Renal pelvis (tissue), 12 donors: ENCODE data around the gene MFAP2. TPM values are rescaled to one million over a fixed set of nuclear protein-coding genes. Genes with fewer than 3 reads are reported as not detected.

Source experiments
- DNase-seq: peaks from one replicate; pipeline ENCODE4 v3.0.0-alpha.2; 2013
- long read RNA-seq, 16 experiments: transcript quantifications; one replicate each; lab custom pipeline, GENCODE V29; 2026
- polyA plus RNA-seq, 3 donors: library from polyadenylated mRNA; unstranded; fragments of 120-200 nt; gene quantifications; one replicate each; pipeline ENCODE4 v1.2.1, GENCODE V29; 2013; ENCODE audit not compliant: insufficient read length in 3 of 3

Gene MFAP2, protein sequence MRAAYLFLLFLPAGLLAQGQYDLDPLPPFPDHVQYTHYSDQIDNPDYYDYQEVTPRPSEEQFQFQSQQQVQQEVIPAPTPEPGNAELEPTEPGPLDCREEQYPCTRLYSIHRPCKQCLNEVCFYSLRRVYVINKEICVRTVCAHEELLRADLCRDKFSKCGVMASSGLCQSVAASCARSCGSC
- 100 to 1,000 TPM; 161 to 233 (median 230) TPM for polyA plus RNA-seq
- long read RNA-seq, donor 1, transcript MFAP2-202 (9 exons, 1,260 nt): major isoform, 70 of 176 reads
- long read RNA-seq, donor 1, partial matches to known transcripts: 45 of 176 reads
- long read RNA-seq, donor 1, other reads (novel, unspliced or antisense): 56 of 176 reads
- long read RNA-seq, donor 2, transcript MFAP2-202 (9 exons, 1,260 nt): major isoform, 62 of 150 reads
- long read RNA-seq, donor 2, partial matches to known transcripts: 36 of 150 reads
- long read RNA-seq, donor 2, other reads (novel, unspliced or antisense): 51 of 150 reads
- long read RNA-seq, donor 3, transcript MFAP2-201 (8 exons, 970 nt): minor isoform, 6 of 186 reads
- long read RNA-seq, donor 3, transcript MFAP2-202 (9 exons, 1,260 nt): major isoform, 82 of 186 reads
- long read RNA-seq, donor 3, partial matches to known transcripts: 55 of 186 reads
- long read RNA-seq, donor 3, other reads (novel, unspliced or antisense): 43 of 186 reads
- long read RNA-seq, donor 4, transcript MFAP2-202 (9 exons, 1,260 nt): major isoform, 70 of 166 reads
- long read RNA-seq, donor 4, partial matches to known transcripts: 47 of 166 reads
- long read RNA-seq, donor 4, other reads (novel, unspliced or antisense): 45 of 166 reads
- long read RNA-seq, donor 5, transcript MFAP2-202 (9 exons, 1,260 nt): major isoform, 36 of 67 reads
- long read RNA-seq, donor 5, partial matches to known transcripts: 25 of 67 reads
- long read RNA-seq, donor 5, other reads (novel, unspliced or antisense): 6 of 67 reads
- long read RNA-seq, donor 6, transcript MFAP2-202 (9 exons, 1,260 nt): major isoform, 50 of 118 reads
- long read RNA-seq, donor 6, partial matches to known transcripts: 37 of 118 reads
- long read RNA-seq, donor 6, other reads (novel, unspliced or antisense): 29 of 118 reads
- long read RNA-seq, donor 7, transcript MFAP2-202 (9 exons, 1,260 nt): major isoform, 93 of 251 reads
- long read RNA-seq, donor 7, partial matches to known transcripts: 119 of 251 reads
- long read RNA-seq, donor 7, other reads (novel, unspliced or antisense): 35 of 251 reads
- long read RNA-seq, donor 8, transcript MFAP2-202 (9 exons, 1,260 nt): major isoform, 90 of 223 reads
- long read RNA-seq, donor 8, transcript MFAP2-201 (8 exons, 970 nt): minor isoform, 5 of 223 reads
- long read RNA-seq, donor 8, partial matches to known transcripts: 74 of 223 reads
- long read RNA-seq, donor 8, other reads (novel, unspliced or antisense): 54 of 223 reads
- long read RNA-seq, donor 9, transcript MFAP2-202 (9 exons, 1,260 nt): major isoform, 101 of 202 reads
- long read RNA-seq, donor 9, partial matches to known transcripts: 56 of 202 reads
- long read RNA-seq, donor 9, other reads (novel, unspliced or antisense): 43 of 202 reads
- long read RNA-seq, donor 10, transcript MFAP2-202 (9 exons, 1,260 nt): major isoform, 61 of 131 reads
- long read RNA-seq, donor 10, partial matches to known transcripts: 39 of 131 reads
- long read RNA-seq, donor 10, other reads (novel, unspliced or antisense): 29 of 131 reads
- long read RNA-seq, donor 11, transcript MFAP2-202 (9 exons, 1,260 nt): major isoform, 50 of 154 reads
- long read RNA-seq, donor 11, partial matches to known transcripts: 85 of 154 reads
- long read RNA-seq, donor 11, other reads (novel, unspliced or antisense): 19 of 154 reads
- long read RNA-seq, donor 12, transcript MFAP2-202 (9 exons, 1,260 nt): major isoform, 78 of 137 reads
- long read RNA-seq, donor 12, transcript MFAP2-201 (8 exons, 970 nt): minor isoform, 5 of 137 reads
- long read RNA-seq, donor 12, partial matches to known transcripts: 16 of 137 reads
- long read RNA-seq, donor 12, other reads (novel, unspliced or antisense): 38 of 137 reads
- long read RNA-seq, donor 13, transcript MFAP2-202 (9 exons, 1,260 nt): major isoform, 30 of 89 reads
- long read RNA-seq, donor 13, partial matches to known transcripts: 39 of 89 reads
- long read RNA-seq, donor 13, other reads (novel, unspliced or antisense): 19 of 89 reads
- long read RNA-seq, donor 14: 0 reads
- long read RNA-seq, donor 15, transcript MFAP2-202 (9 exons, 1,260 nt): major isoform, 89 of 225 reads
- long read RNA-seq, donor 15, partial matches to known transcripts: 65 of 225 reads
- long read RNA-seq, donor 15, other reads (novel, unspliced or antisense): 67 of 225 reads
- long read RNA-seq, donor 16, transcript MFAP2-202 (9 exons, 1,260 nt): major isoform, 100 of 246 reads
- long read RNA-seq, donor 16, partial matches to known transcripts: 94 of 246 reads
- long read RNA-seq, donor 16, other reads (novel, unspliced or antisense): 48 of 246 reads

DNA sequence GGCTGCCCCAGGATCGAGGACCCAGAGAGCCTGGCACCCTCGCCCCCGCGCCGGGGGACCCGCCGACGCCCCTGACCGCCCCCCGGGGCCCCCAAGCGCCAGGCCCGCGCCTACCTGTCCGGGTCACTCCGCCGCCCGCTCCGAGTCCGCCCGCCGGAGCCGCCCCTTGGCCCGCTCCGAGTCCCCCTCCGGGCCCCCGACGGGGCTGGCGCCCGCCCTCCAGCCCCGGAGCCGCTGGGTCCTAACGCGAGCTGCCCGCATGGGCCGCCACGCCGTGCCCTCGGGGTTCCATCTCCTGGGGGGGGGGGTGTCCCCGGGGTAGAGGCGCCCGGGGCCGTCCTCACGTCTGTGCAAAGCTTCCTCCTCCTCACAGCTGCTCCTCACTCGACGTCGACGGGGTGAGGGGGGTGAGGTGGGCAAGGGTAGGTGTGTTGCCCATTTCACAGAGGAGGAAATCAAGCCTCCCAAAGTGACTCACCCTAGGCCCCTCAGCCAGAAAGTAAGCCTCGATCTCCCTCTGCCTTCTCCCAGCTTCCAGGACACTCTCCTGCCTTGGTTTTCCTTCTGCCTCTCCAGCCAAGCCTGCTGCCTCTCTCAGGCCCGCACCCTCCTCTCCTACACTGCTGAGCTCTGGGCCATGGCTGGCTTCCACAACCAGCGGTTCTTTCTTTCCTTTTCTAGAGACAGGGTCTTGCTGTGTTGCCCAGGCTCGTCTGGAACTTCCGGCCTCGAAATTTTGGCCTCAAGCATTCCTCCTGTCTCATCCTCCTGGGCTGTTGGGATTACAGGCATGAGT, at the start of gene MFAP2:
TSS of gene MFAP2 (minus strand) at position 148 of the 796 bp plus-strand sequence. CDS start 2,347 bp downstream, outside the sequence.
- DNase-seq: no peak

DNA sequence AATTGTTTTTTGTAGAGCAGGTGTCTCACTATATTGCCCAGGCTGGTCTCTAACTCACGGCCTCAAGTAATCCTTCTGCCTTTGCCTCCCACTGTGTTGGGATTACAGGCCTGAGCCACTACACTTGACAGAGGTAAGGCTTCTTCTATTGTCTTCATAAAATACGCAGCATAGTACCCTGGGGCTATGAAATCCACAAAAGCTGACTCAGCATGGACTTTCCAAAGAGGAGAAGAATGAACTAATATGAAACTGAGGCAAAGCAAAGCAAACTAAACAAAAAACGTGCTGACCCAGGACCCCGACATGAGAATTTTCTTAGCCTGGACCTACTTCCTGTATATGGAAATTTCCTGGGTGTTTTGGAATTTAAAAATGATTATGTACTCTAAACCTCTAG, 49.8 kb upstream of the MFAP2 start:
- DNase-seq: no peak

DNA sequence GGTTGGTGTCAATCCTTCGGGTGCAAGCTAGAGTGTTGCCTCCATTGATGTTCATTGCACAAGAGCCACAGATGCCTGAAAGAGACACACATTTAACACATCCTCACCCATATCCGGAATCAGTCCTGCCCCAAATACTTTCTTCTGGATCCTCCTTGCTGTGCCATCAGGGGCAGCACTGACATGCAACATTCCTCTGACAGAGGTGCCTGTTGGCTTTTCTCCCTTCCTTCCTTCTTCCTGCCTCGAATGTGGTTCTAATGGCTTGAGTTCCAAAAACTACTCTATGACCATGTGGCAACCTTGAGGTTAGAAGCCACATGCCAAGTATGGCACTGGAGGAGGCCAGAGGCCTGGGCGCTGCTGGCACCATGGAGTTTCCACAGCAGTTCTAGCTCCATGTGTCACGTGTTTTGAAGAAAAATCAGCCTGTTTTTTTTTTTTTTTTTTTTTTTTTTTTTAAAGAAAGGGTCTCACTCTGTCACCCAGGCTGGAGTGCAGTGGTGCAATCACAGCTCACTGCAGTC, 48.3 kb upstream of the MFAP2 start:
- no peak for DNase-seq

DNA sequence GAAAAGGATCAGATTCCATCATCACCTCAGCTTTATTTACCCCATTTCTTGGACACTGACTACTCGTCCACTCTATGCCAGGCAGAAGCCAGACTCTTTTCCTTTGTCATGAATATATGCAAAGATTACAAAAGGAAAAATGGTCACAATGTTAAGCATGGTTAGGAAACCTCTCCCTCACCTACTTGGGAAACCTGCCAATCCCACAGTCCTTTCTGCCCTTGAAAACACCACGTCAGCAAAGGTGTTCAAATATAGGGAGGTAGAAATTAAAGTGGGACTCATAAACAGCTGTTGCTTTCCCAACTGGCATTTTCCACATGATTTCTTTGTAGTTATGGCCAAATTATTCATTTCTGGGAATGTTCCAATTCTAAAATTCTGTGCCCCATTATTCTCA, 47.5 kb upstream of the MFAP2 start:
- DNase-seq: no peak

DNA sequence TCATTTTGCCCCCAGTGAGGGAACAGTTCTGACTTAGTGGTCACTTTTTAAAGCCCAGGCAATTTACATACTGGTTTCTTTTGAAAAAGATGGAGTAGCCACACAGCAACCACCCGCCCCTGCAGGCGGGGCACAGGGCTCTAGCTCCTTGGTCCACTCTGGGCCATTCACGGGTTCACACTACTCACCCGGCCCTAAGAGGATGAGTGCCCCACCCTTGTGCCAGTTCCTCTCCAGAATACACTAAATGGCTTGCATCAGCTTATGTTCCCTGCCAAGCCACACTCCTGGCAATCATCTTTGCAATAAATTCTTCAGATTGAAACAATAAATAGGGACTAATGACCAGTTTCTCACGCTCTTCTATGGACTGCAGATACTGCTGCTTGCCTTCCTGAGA, 47.0 kb upstream of the MFAP2 start:
- DNase-seq: no peak

DNA sequence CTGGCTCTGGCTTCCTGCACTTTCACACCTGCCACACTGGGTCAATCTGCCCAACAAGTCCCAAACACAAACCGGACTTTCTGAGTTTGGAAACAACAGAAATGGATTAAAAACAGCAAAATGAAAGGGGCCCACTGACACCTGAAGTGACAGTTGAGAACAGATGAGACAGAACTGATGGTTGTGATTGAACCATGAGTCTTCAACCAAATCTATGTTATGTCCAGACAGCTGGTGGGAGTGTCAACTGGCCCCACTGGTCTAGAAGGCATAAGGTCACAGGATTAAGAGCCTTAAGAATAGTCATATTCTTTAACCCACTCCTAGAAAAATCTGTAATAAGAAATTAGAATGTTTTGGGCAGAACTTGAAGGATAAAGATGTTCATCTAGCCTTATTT, 44.3 kb upstream of the MFAP2 start:
- no peak for DNase-seq

DNA sequence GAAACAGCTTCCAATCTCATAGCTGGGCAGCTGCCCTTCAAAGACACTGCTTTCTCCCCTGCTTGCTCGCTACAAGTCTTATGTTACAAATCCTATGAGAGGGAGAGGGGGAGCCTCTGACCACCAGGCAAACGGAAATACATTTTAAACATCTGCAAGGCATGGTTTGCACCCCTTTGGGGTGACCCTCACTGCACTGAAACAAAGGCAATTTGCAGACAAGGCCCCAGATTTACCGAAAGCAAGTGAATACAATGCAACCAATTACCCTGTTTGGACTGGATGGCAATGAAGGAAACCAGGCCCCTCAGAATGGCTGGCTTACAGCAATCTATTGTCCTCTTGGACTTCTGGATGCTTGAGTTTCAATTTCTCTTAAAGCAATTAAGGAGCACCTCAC, 43.2 kb upstream of the MFAP2 start:
- DNase-seq: no peak

DNA sequence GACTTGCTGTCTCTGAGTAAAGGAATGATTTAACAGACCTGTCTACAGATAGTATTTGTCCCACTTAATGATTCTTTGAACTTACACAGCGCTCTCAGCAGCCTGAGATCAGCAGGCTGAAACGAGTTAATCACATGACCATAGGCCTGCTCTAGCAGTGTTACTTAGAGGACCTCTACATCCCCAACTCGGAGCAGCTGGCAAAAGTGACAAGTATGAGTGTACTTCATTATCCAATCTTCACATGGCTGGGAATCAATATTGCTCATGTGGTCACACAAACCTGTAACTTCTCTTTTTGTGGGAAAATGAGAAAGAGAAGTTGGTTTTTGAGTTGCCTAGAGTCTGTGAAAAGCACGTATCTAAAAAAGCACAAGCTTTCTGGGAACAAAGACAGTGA, 42.7 kb upstream of the MFAP2 start:
- no peak for DNase-seq

DNA sequence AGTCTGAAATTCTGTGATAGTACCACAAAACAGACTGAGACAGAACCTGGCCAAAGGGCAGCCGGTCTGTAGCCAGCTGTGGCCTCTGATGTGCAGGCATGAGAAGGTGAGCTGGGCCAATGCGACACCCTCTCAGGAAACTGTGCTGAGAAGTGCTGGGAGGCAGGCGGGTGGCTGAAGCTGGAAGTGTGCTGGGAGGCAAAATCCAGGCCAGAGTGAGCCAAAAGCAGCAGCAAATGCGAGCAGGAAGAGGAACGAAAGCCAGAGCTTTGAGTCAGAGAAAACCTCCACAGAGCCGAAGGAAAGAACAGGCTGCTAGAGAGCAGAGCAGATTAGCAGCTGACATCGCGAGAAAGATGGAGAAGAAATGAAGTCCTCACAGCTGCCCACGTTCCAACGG, 41.5 kb upstream of the MFAP2 start:
- DNase-seq: no peak

DNA sequence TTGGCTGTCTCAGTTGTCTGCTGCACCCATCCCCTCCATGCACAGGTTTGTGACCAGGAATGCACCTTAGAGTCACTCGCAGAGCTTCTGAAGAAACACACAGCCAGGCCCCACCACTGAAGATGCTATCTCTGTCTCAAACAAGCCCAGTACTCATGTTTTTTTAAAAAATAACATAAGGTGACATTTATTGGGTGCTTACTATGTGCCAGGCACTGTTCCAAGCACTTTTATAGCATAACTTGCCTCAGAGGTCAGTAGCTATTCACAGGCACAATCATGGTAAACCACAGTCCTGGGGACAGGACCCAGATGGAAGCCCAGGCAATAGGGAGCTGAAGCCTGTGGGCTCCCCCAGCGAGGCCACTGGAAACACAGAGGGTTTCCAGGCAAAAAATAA, 40.1 kb upstream of the MFAP2 start:
- no peak for DNase-seq

DNA sequence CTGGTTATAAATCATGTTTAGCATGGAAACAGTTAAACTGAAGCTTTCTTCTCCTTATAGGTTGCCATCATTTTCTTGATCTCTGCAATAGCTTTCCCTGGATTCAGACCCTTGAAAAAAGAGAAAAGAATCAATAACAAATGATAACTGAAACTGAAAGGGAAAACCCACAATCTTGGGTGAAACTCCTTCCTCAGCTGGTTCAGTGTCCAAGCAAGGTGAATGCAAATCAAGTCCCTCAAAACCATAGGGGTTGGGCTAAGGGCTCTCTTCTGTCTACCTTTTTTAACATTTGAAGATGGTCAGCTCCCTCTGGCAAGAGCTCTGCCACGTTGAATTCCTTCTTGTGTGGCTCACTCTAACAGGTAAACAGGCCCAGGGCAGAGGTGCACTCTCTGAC, 38.4 kb upstream of the MFAP2 start:
- no peak for DNase-seq

DNA sequence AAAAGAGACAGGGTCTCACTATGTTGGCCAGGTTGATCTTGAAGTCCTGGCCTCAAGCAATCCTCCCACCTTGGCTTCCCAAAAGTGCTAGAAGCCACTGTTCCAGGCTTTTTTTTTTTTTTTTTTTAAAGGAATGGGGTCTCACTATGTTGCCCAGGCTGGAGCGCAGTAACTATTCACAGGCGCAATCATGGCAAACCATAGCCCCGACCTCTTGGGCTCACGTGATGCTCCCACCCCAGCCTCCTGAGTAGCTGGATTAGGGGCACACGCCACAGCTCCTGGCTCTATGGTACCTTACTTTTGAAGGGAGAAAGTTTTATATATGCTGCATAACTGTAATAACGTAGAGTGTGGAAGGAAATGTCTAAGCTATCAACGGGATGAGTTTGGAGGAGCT, 37.0 kb upstream of the MFAP2 start:
- no peak for DNase-seq

DNA sequence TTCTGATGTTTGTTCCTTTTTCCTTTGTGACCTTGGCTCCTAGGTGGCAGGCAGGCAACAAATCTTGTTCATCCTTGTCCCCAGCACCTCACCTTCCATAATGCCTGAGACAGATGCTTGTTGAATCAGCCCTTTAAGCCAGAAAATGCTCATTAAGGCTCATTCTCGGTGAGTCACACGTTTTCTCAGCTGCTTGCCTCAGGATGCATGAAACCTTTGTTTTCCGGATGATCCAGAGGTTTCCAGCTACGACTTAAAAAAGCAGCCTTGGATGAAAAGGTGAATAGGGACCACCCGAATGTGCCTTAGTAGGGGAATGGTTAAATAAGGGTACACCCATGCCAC, 35.9 kb upstream of the MFAP2 start:
- DNase-seq: no peak

DNA sequence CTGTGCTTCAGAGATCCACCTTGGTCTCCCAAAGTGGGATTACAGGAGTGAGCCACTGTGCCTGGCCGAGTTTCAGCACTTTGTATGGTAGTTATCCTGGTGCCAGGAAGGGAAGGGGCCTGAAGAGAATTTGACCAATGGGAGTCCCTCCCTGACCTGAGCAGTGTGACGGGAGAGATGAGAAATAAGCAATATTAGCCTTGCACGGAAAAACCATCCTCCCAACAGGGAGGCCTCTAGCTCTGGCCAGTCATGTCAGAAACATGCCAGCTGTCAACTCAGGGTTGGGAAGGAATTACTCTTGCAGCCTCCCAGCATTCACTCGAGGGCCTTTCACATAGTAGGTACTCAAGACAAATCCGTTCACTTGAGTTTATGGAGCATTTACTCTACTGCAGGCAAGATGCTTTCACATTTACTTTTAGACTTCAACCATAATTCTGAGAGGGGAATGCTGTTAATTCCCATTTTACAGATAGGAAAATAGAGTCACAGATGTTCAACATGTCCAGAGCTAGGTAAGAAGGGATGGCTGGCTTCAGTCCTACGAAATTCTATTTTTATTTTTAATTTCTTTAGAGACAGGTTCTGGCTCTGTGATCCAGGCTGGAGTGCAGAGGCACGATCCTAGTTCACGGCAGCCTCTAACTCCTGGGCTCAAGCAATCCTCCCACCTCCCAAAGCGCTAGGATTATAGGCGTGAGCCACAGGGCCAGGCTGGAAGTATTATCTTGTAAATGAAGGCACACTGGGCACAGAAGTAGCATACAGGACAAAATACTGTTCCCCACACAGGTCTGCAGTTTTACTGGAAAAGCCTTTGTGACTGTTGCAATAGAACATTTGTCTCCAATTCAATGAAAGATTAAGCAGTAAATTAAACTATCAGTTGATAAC, 34.5 kb upstream of the MFAP2 start:
- DNase-seq: no peak

DNA sequence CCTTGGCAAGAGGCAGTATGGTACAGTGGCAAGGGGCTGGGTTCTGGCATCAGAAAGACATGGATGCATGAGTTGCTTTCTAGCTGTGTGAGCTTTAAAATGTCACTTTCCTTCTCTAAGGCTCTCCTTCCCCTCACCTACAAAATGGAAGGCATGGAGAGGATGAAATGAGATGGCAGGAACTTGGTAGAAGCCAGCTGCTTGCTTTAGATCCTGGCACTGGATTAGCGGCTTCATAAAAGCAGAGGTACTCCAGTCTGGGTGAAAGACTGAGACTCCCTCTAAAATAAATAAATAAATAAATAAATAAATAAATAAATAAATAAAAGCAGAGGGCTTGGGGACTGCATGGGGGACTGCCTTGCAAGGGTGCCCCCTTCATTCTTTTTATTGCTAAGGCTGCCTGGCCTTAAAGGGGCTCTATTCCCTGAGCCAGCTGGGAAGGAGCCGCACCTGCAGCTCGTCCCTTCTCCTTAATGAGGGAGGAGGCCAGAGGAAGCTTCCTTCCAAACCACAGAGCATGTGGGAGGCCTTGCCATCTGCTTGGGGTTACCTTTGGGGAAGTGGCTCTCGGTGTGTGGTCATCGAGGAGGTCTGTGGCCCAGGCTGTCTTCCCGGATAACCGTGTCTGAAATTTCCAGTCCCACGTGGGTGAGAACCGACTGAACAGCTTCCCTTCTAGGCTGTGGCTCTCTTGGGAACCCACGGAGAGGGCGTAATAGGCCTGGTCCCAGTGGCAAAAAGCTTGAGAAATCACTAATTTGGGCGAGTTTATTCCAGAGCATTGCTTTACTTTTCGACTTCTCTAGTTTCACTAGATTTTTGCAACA, 33.3 kb upstream of the MFAP2 start:
- DNase-seq: no peak

DNA sequence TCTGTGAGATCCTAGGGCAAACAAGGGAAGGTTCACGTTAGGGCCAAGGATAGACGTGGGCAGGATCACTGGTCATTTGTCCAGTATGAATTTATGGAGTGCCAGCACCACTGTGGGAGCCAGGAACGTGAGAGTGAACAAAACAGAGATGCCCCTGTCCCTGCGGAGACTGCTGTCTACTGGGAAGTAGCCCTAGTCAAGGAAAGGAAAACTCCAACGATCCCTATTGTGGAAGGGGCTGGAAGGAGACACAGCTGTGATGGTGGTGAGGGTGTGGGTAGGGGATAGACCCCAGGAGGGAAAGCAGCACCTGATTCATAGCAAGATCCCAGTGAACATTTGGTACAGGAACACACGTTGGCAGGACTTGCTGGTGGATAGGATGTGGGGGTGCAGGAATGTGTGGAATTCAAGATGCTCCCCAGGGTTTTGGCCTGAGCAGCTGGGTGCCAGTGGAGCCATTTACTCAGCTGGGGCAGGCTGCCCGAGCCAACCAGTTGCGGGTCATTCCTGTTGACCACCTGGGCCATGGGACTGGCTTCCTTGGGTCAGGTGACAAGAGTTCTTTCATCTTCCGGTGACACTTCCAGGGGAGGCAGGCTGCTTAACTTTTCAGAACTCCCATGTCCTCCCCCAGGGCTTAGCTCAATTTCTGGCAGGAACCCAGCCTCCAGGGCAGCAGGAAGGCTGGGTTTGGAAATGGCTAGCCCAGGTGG, 32.5 kb upstream of the MFAP2 start:
- DNase-seq: no peak
